HG02759 (cell line): Measurements from ENCODE around the gene UBE2N.
"Not testable (repeated sequence)": the region's sequence is repeated elsewhere in the genome, so short reads cannot be mapped to it uniquely, and the experiment has no call there.

Experiments used
- ATAC-seq: cut with Tn5 transposase; IDR thresholded peaks from one replicate; pipeline ENCODE4 v1.9.1; 2021; ENCODE audit warnings: mild to moderate bottlenecking, moderate library complexity; ENCODE audit not compliant: unreplicated experiment

UBE2N gene

GRCh38 chr12:93447555-93448290 is 6.0 kb upstream of the UBE2N start:
- ATAC-seq, result no peak

DNA sequence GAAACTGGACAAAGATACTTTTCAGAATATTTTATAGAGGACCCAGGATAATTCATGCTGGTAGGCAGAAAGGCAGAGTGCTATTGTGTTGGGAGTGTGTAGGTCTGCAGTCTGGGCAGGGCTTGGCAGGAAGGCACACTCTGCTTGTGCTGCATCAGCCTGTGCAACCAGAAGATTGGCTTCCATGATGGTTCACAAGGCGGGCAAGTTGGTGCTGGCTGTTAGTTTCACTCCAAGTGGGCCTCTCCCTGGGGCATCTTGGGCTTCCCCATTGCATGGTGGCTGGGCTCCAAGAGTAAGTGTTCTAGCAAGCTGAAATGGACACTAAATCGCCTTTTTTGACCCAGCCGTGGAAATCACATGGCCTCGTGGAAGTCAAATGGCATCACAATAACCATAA is 1.8 kb upstream of the UBE2N start:
- ATAC-seq, result no peak

DNA sequence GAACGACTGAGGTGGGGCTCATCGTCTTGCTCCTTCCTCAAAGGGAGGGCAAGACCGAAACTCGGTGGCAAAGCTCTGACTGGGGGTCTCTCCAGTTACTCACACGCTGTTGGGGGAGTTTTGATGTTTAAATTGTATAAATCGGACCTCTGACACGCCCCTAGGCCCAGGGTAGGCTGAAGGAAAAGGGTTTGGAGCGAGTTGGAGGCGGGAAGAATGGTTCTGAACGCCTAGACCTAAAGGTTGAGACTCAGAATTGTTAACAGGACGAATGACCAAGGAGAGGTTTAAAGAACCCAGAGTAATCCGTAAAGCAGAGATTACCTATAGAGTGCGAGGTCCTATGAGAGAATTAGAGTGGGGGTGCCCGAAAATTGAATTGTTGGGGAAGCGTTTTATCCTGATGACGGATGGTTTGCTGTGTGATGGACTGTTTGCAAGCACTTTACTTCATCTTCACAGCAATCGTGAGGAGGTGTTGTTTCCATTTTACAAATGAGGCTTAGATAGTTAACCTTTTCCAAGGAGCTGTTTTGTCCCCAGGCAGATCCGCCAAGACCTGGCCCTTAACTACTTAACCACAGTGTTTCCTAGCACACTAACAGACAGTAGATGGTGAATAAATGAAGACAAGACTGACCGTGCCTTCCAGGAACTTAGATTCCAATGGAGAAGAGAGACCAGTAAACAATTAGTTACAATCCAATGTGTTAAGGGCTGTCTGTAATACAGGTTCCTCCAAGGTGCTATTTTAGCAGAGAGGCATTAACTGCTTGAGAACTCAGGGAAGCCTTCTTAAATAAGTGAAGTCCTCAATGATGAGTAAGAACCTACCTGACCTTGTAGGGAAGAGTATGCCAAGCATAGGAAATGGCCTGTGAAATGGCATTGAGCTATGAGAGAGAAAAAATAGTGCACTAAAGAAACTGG is 929 bp upstream of the UBE2N start:
- ATAC-seq, result no peak

DNA sequence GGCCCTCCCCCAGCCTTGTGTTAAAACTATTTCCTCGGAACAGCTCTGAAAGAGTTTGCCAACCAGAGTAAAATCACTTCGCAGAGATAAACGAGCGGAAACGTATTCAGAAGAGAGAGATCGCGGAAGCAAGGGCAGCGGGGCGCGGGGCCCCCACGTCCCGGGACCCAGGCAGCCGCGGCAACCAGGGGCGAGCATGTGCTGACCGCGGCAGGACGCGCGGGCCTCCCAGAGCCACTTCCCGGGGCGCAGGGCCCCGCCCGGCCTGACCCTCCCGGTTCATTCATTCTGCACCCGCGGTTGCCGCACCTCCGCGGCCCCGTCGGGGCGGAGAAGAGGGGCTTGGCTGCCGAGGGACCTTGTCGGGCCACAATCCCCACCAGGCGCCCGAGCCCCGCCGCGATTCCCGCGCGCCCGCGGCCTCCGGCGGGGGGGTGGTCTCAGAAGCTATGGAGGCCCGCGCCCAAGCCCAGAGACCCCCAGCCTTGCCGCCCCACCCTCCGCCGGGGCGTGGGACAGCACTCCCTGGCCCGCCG is 598 bp downstream of the UBE2N start:
- ATAC-seq, result no peak

GRCh38 chr12:93440043-93440835 is 1.5 kb downstream of the UBE2N start:
- ATAC-seq, result no peak

DNA sequence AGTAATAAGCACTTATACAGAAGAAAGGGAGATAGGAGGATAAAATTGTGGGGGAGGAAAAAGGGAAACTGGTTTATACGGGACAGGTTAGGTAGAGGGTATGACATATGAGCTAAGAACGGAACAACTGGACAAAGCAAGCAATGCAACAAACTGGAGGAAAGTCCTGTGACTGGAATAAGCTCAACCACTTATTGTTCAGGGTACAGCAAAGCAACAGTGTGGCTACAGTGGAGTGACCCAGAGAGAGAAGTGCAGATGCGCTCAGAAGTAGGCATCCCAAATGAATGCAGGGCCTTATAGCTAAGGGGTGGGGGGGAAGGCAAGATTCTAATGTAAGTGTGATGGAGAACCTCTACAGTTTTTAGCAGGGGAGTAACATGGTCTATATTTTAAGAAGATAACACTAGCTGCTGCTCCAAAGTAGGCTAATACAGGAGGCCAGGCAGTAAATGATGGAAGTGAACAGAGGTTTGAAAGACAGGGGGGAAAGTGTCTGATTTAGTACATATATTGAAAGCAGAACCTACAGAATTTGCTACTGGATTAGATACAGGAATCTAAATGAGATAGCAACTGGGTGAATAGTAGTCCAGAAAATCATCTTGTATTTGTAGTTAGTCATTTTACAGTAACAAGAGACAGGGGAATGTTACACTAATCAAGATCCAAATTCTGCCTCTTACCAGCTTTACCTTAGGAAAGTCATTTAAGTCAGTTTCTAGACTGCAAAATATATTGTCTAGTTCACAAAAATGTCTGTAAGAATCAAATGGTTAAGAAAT is 3.3 kb downstream of the UBE2N start:
- ATAC-seq, result no peak

GRCh38 chr12:93434256-93434865 is 7.4 kb downstream of the UBE2N start:
- ATAC-seq, result no peak

DNA sequence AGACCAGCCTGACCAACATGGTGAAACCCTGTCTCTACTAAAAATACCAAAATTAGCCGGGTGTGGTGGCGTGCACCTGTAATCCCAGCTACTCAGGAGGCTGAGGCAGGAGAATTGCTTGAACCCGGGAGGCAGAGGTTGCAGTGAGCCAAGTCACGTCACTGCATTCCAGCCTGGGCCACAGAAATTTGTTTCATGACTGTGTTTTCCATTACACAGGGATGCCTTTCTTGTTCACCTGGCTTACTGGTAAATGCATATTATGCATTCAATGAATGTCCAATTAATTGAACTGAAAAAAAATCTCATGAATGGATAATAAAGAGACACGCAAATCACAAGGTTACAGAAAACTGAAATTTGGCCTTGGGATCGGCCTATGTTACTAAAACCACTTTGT is 9.7 kb downstream of the UBE2N start:
- ATAC-seq, result not testable (repeated sequence)

- no peak for ATAC-seq
Observed at GRCh38 chr12:93430280-93430679, 11.5 kb downstream of the UBE2N start.

DNA sequence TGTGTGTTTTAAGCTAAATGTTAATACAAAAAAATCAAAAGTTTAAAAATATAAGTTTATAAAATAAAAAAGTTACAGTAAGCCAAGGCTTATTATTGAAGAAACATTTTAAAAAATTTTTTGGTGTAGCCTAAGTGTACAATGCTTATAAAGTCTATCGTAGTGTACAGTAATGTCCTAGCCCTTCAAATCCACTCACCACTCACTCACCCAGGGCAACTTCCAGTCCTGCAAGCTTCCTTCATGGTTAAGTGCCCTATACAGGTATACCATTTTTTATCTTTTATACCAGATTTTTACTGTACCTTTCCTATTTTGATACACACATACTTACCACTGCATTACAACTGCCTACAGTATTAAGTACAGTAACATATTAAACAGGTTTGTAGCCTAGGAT is 11.9 kb downstream of the UBE2N start:
- ATAC-seq, result no peak

DNA sequence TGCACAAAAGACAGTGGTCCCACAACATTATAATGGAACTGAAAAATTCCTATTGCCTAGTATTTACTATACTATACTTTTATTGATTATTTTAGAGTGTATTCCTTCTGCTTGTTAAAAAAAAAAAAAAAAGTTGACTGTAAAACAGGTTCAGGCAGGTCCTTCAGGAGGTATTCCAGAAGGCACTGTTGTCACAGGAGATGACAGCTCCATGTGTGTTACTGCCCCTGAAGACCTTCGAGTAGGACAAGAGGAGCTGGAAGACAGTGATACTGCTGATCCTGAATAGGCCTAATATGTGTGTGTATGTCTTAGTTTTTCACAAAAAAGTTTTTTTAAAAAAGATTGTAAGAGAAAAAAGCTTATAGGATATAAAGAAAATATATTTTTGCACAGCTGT is 12.3 kb downstream of the UBE2N start:
- ATAC-seq, result no peak

DNA sequence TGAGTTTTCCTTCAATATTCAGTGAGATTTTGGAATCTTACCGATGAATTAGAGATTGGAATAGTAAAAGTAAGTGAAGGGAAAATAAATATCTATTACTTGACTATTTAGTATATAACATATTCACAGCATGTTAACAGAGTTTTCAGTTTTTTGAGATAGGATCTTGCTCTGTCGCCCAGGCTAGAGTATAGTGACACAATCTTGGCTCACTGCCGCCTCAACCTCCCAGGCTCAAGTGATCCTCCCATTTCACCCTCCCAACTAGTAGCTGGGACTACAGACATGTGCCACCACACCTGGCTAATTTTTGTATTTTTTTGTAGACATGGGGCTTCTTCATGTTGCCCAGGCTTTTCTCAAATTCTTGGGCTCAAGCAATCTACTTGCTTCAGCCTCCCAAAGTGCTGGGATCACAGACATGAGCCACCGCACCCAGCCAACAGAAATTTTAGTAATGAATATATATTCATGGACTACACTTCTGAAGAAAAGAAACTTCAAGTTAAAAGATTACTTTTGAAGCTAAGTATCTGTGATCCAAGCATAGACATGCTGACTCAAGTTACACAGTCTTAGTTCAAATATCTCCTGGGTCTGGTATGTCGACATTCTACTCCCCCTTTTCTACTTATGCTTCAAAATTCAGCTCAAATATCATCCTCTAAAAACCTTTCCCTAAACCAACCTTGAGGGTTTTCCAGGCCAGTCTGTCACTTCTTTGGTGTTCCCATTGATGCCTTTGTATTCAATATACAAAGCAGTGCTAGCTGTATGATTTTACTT is 13.8 kb downstream of the UBE2N start:
- ATAC-seq, result no peak

DNA sequence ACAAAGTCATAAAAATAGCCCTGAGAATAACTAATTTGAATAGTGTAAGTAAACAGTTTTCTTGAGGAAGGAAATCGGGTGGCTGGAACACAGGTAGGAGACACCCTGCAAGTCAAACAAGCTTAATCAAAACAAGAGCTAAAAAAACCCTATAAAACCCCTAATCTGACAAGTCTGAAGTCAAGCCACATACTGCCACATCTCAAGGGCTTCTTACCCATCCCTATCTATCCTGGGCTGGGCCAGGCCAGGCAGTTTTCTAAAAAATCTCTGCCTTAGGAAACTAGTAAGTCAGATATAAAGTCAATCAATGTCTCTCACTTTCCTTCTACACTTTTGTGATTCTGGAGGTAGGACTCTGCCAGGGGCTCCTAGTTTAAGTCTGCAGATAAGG is 15.3 kb downstream of the UBE2N start:
- peak; percentile 43 for ATAC-seq

- ATAC-seq, result peak; percentile 29
Observed at GRCh38 chr12:93425736-93426411, 15.9 kb downstream of the UBE2N start.

GRCh38 chr12:93422050-93422449 is 19.7 kb downstream of the UBE2N start:
- no peak for ATAC-seq

DNA sequence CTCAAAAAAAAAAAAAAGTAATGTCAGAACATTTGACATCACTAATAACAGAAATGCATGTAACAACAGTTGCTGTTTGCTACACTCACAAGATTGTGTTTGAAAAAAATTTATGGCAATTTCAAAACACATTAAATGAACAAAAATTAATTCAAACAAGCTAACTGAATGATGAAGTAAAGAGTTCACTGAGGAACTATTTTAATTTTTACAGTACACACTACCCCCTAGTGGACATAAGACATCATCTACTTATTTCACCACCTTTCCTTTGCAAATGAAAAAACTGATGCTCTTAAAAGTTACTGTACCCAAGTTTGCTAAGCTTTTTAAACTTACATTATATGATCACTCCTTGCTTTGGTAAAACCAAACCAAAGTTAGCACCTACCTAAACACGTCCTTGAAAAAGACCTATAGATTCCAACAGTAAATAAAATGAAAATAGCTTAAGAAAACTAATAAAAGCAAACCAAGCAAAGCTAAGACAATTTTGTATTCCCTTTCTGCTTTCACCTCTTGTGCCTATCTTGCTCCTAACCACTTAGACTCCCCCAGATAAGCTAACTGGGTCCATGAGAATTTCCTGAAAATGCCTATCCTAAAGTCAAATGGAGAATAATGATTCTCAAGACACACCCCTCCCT is 22.2 kb downstream of the UBE2N start:
- ATAC-seq, result no peak

DNA sequence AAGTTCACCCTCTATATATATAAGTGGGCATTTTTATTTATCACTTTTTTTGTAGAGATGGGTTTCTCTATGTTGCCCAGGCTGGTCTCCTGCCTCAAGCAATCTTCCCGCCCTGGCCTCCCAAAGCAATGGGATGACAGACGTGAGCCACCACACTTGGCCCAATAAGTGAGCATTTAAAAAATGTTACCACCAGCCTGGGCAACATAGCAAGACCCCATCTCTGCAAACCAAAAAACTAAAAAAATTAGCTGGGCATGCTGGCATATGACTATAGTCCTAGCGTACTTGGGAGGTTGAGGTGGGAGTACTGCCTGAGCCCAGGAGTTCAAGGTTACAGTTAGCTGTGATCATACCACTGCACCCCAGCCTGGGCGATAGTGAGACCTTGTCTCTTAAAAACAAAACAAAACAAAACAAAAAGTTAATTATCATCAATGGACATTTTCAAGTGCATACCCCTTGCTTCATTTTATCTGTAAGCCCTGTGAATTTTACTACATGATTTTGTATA is 23.7 kb downstream of the UBE2N start:
- no peak for ATAC-seq
